ENCODE results near the gene ZBTB20. TPM values are rescaled to one million over a fixed set of nuclear protein-coding genes. Genes with fewer than 3 reads are reported as not detected.

ZBTB20 gene
- total and polyA plus RNA-seq, 4 donors = 0.74 to 77.1 (median 27.9) TPM

GRCh38 chr3:114800272-114801031, 346.6 kb downstream of the ZBTB20 start:
- Histone ChIP-seq H3K4me3 (no peak overlapping the region), H3K27ac (ENCODE audit: low read depth in 1 of 2, low read length in 1 of 2) (no peak overlapping the region), H3K9ac (ENCODE audit: insufficient read depth in 1 of 2, low read length in 2 of 2) (no peak overlapping the region), H3K9me3 (ENCODE audit: control insufficient read depth in 4 of 4, insufficient read depth in 3 of 4, low read length in 3 of 4) (no peaks in the 10 kb centered on the region), H3K27me3 (ENCODE audit: control insufficient read depth in 3 of 3, insufficient read depth in 3 of 3, low read length in 2 of 3) (no peaks in the 10 kb centered on the region), H3K36me3 (ENCODE audit: control insufficient read depth in 4 of 4, insufficient read depth in 4 of 4, low read length in 4 of 4) (peaks cover 0 to 4% (median 1%) of the 10 kb centered on the region in 4 donors), H3K4me1 (ENCODE audit: control insufficient read depth in 5 of 5, insufficient read depth in 5 of 5, low read length in 5 of 5) (peaks cover 0 to under 1% (median 0%) of the 10 kb centered on the region in 5 donors)
- no peak for DNase-seq
- ATAC-seq (ENCODE audit: insufficient read depth, low FRiP score) = no peak
- WGBS, 2 donors = 91 to 94% methylated on average over 5 of the region's 5 CpGs
- TF ChIP-seq CTCF (IDR thresholded peaks at IDR 0.05; ENCODE audit: control extremely low read depth, extremely low read depth) = no peak

GRCh38 chr3:114799816-114800215, 347.3 kb downstream of the ZBTB20 start:
- H3K4me1 ChIP-seq (ENCODE audit: control insufficient read depth in 5 of 5, insufficient read depth in 5 of 5, low read length in 5 of 5) = peaks cover 0 to 3% (median 0%) of the 10 kb centered on the region in 5 donors
- no peaks in the 10 kb centered on the region for H3K9me3 ChIP-seq (ENCODE audit: control insufficient read depth in 4 of 4, insufficient read depth in 3 of 4, low read length in 3 of 4)
- TF ChIP-seq CTCF (IDR thresholded peaks at IDR 0.05; ENCODE audit: control extremely low read depth, extremely low read depth) = no peak
- no peak overlapping the region for H3K9ac ChIP-seq (ENCODE audit: insufficient read depth in 1 of 2, low read length in 2 of 2)
- DNase-seq (no peak), ATAC-seq (ENCODE audit: insufficient read depth, low FRiP score) (no peak)
- H3K36me3 ChIP-seq (ENCODE audit: control insufficient read depth in 4 of 4, insufficient read depth in 4 of 4, low read length in 4 of 4) = peaks cover 0 to 4% (median 1%) of the 10 kb centered on the region in 4 donors
- no peak overlapping the region for H3K27ac ChIP-seq (ENCODE audit: low read depth in 1 of 2, low read length in 1 of 2)
- no peak overlapping the region for H3K4me3 ChIP-seq
- no peaks in the 10 kb centered on the region for H3K27me3 ChIP-seq (ENCODE audit: control insufficient read depth in 3 of 3, insufficient read depth in 3 of 3, low read length in 2 of 3)
- WGBS, 2 donors = 94 to 98% methylated on average over 4 of the region's 4 CpGs

- no peak for ATAC-seq (ENCODE audit: insufficient read depth, low FRiP score)
- Histone ChIP-seq H3K9ac (ENCODE audit: insufficient read depth in 1 of 2, low read length in 2 of 2) (no peak overlapping the region), H3K27me3 (ENCODE audit: control insufficient read depth in 3 of 3, insufficient read depth in 3 of 3, low read length in 2 of 3) (no peaks in the 10 kb centered on the region), H3K27ac (ENCODE audit: low read depth in 1 of 2, low read length in 1 of 2) (no peak overlapping the region), H3K4me1 (ENCODE audit: control insufficient read depth in 5 of 5, insufficient read depth in 5 of 5, low read length in 5 of 5) (peaks cover 0 to 9% (median 0%) of the 10 kb centered on the region in 5 donors), H3K4me3 (no peak overlapping the region), H3K9me3 (ENCODE audit: control insufficient read depth in 4 of 4, insufficient read depth in 3 of 4, low read length in 3 of 4) (no peaks in the 10 kb centered on the region), H3K36me3 (ENCODE audit: control insufficient read depth in 4 of 4, insufficient read depth in 4 of 4, low read length in 4 of 4) (peaks cover 0 to 4% (median 1%) of the 10 kb centered on the region in 4 donors)
- no peak for DNase-seq
- TF ChIP-seq CTCF (IDR thresholded peaks at IDR 0.05; ENCODE audit: control extremely low read depth, extremely low read depth) = no peak
These were observed 350.3 kb downstream of the ZBTB20 start for GRCh38 chr3:114796796-114797195.
